SKM-1 treated with dmso at 0.1 percent for 144 hours (cell line): Measurements from ENCODE around the gene GLRA1.
"Not testable (repeated sequence)": the region's sequence is repeated elsewhere in the genome, so short reads cannot be mapped to it uniquely, and the experiment has no call there.

ENCODE experiments used
- DNase-seq: peaks from one replicate; lab custom pipeline; 2025; ENCODE audit not compliant: unreplicated experiment; lab: John Stamatoyannopoulos, UW

Gene GLRA1

DNA sequence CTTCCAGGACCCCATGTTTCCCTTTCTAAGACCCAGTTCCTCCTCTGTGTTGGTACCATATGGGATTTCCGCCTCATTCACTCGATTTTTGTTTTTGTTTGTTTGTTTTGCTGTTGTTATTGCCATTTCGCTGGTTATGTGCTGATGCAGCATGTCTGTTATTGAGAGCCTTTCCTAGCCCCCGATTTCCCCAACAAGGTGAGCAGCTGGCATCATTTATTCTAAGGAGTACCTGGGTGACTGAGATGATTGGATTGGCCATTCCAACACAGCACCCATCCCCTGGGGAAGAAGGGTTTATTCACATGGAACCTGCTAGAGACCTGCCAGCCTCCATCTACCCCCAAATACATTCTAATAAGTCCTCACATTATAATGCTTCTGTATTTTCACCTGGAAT is 2.7 kb downstream of the GLRA1 start:
- no peak for DNase-seq

DNA sequence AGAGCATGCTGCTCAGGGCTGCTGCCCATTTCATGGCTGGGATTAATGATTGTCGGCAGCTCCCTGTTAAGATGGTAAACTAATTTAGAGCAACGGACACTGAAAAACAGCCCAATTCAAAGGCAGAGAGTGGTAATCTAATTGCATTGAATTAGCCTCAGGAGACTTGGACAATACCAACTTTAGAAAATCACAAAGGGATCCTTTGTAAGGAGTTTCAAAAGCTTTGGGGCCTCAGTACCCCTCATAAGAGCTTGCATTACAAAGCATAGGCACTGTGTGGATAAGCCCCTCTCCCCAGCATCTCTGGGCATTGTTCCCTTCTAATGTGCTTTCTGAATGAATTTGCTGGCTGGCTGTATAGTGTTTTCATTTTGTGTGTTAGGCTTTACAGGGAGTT is 6.7 kb downstream of the GLRA1 start:
- DNase-seq: no peak

GRCh38 chr5:151913425-151913824 is 11.2 kb downstream of the GLRA1 start:
- no peak for DNase-seq

DNA sequence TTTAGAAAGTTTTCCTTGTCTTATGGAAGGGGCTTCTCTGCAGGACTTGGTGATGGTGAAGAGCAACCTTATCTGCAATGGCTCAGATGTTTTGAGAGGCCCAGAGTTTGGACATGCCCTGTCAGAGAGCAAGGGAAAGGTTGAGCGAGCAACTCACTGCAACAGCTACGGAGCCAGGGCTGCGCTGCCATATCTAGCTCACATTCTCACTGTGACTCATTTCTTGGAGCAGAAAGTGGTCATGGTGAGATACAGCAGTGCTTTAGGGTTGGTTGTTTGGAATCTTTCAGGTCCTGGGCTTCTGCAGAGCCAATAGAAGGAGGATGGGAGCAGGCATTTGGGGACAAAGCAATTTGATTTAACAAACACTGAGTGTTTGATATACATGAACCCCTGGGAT is 12.3 kb downstream of the GLRA1 start:
- no peak for DNase-seq

DNA sequence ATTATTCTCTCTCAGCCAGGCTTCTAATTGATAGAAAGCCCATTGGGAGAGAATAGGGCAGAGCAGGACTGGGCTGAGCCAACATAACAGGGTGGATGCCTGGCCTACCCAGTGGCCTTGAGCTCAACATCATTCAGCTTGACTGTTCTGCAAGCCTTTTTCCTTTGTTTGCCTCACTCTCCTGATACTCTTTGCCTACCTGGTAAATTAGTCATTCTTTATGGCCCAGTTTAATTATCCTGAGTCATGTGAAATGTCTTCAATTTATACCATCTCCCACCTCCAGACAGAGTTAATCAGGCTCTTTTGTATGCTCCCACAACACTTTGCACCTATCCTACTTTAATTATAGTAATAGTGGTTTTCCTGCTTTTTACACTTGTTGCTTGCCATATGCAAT is 13.6 kb downstream of the GLRA1 start:
- no peak for DNase-seq

DNA sequence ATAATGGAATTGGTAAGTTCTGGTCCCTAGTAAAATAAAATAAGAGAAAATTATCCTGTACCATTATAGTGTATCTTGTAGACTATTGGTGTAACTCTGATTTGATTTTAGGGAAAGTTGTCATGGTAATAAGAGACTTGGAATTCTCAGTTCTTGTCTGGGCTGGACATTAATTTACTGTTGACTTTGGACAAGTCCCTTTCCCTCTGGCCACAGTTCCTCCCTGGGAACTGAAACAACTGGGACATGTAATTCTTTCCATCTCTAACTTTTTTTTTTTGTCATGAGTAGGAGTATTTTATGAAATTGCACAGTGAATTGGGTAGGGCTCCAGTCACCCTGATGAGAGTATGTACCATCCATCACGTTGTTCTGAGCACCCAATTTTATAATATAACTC is 15.0 kb downstream of the GLRA1 start:
- DNase-seq: no peak

DNA sequence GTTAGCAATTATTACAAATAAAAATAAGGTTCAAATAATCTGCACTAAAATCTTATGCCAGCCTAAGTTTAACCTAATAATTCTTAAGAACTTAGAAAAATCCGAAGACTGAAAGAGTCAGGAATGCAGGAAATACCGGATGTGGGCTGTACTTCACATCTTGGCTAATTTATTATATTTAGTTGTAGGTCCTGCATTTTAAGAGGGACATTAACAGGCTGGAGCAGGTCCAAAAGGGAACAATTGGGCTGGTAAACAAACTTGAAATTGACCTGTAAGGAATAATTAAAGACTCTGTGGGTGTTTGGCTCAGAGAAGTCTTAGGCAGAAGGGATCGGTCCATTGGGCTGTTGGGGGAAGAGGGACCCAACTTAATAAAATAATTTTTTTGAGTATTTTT is 18.4 kb downstream of the GLRA1 start:
- DNase-seq: no peak

- DNase-seq: no peak
Measured at GRCh38 chr5:151905557-151905961, 19.1 kb downstream of the GLRA1 start.

GRCh38 chr5:151904909-151905308 is 19.7 kb downstream of the GLRA1 start:
- no peak for DNase-seq

- no peak for DNase-seq
Measured at GRCh38 chr5:151904127-151904526, 20.5 kb downstream of the GLRA1 start.

- no peak for DNase-seq
Measured at GRCh38 chr5:151903243-151903653, 21.4 kb downstream of the GLRA1 start.

GRCh38 chr5:151902215-151902614 is 22.4 kb downstream of the GLRA1 start:
- DNase-seq: no peak

DNA sequence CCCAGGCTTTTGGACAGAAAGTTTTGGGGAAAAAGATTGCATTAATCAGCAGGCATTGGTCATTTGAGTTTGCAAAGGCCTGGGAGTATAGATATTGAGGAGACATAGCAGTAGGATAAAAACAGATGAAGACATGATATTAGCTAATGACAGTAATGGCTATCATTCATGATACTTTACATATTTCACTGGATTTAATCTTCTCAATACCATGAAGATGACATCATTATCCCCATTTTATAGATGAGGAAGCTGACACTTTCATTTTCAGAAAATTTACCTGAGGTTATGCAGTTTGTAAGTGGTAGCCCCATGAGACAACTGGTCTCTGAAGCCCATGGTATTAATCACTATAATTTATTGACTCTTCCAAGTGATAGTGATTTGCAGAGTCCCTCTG is 23.0 kb downstream of the GLRA1 start:
- DNase-seq: no peak

DNA sequence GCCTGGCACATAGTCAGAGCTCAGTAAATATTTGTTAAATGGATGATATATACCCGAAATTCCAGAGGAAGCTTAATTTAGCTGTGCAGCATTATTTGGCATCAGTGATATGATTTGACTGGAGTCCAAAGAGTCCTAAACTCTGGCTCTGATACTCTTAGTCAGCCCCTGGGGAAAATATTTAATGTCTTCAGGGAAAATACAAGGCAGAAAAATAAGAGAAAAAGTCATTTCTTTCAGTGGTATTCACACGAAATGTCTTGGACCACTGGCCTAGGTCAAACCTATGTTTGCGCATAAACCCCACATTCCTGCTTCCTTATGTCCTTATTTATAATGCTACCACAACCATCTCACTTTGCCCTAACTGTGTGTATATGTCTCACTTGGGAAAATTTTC is 23.8 kb downstream of the GLRA1 start:
- no peak for DNase-seq

DNA sequence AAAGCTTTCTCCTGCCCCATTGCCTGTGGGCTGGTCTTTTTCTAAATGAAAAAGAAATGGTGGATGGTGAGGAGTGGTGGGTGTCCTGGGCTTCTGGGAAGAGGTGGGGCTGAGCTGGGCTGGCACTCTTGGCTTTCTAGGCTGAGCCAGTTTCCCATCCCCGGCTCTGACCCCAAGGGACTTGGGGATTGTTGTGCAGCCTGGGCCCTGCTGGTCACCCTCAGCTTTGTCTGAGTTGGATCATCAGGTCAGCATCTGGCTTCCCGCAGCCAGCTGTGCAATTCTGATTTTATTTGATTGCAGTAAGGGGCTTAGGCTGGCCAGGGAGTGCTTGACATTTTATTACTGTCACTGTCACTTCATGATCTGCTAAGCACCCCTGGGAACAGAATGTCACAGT is 25.3 kb downstream of the GLRA1 start:
- DNase-seq: no peak

- no peak for DNase-seq
Measured at GRCh38 chr5:151897896-151898295, 26.8 kb downstream of the GLRA1 start.

DNA sequence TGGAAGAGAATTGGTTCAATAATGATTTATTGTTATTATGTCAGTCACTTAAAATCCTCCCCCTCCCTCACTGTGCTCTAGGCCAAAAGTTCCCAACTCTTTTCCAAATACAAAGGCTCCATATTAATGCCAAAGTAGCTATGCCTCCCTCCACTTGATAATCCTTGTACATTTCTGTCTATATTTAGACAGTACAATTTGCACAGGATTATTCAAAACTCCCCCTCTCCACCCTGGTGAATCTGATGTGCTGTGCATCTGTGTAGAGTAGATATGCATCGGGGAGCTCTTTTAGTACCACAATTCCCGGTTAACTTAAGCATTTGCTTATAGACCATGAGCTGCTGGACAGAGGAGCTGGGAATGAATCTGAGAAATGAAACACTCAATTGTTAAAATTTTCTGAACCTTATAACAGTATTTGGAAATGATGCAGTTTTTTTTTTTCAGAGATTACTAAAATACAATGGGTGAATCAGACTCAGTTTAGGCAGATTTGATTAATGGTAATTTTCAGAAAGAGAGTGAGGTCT is 27.6 kb downstream of the GLRA1 start:
- DNase-seq: no peak

GRCh38 chr5:151896031-151896691 is 28.5 kb downstream of the GLRA1 start:
- DNase-seq: no peak

DNA sequence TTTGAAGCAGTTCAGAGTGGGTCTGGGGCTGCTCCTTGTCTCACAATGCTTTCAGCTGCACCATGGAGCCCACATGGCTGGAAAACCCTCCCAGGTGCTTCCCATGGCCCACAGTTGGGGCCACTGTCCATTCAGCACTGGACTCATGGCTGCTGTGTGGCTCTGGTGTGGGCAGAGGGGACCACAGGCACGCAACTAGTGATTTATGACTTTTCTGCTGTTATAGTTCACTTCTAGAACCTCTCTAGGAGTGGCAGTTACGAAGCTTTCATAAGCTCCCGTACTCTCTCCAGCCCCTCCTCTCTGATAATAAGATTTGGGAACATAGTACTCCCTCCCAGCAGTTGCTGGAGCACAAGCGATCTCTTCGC is 29.0 kb downstream of the GLRA1 start:
- DNase-seq: no peak

DNA sequence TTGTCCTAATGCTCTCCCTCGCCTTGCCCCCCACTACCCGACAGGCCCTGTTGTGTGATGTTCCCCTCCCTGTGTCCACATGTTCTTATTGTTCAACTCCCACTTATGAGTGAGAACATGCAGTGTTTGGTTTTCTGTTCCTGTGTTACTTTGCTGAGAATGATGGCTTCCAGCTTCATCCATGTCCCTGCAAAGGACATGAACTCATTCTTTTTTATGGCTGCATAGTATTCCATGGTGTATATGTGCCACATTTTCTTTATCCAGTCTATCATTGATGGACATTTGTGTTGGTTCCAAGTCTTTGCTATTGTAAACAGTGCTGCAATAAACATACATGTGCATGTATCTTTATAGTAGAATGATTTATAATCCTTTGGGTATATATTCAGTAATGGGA is 31.2 kb downstream of the GLRA1 start:
- DNase-seq: not testable (repeated sequence)

GRCh38 chr5:151892393-151892792 is 32.3 kb downstream of the GLRA1 start:
- DNase-seq: no peak

DNA sequence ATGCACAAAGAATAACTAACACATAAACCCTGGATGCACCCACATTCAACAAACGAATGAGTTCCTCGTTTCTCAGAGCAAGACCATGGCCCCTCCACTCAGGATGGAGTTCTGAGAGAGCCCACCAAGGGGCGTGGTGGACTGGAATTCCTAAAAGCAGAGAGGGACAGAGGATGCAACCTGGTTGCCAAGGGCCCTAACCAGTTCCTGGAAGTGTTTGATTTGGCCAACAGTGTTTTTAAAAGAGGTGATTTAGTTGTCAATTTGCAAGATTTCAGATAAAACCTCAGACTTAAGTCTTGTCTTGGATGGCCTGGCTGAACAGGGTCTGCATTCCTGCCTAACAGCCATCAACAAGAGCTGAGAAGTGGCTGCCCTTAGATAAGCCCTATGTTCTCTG is 34.4 kb downstream of the GLRA1 start:
- no peak for DNase-seq

DNA sequence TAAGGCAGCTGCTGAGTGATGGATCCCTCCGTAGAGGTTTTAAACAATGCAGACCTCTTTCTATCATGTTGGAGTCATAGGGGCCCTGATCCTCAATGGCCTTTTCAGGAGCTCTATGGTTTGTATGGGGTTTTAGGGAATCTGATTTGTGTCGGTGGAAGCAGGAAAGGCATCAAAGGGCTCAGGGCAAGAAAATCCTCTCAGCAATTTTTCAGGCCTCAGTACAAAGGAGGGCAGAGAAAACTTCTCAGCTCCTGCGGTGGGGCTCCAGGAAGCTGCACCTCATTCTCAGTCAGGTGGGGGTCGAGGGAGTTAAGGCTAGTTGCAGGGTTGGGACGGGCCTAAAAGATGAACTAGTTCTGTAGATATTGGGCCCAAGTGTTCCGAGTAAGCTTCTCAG is 35.0 kb downstream of the GLRA1 start:
- no peak for DNase-seq
